HG03139 (cell line): ENCODE data around the gene HOOK2.
A peak's percentile ranks its signal among the peaks of the same experiment; 100 is the strongest.
"Not testable (repeated sequence)": the region's sequence is repeated elsewhere in the genome, so short reads cannot be mapped to it uniquely, and the experiment has no call there.

Experiments
- ATAC-seq: cut with Tn5 transposase; IDR thresholded peaks from one replicate; pipeline ENCODE4 v1.9.1; 2021; ENCODE audit not compliant: unreplicated experiment

HOOK2 gene

GRCh38 chr19:12756150-12756883, 19.0 kb downstream of the HOOK2 start:
- no peak for ATAC-seq

GRCh38 chr19:12754465-12755196, 20.7 kb downstream of the HOOK2 start:
- ATAC-seq = no peak

DNA sequence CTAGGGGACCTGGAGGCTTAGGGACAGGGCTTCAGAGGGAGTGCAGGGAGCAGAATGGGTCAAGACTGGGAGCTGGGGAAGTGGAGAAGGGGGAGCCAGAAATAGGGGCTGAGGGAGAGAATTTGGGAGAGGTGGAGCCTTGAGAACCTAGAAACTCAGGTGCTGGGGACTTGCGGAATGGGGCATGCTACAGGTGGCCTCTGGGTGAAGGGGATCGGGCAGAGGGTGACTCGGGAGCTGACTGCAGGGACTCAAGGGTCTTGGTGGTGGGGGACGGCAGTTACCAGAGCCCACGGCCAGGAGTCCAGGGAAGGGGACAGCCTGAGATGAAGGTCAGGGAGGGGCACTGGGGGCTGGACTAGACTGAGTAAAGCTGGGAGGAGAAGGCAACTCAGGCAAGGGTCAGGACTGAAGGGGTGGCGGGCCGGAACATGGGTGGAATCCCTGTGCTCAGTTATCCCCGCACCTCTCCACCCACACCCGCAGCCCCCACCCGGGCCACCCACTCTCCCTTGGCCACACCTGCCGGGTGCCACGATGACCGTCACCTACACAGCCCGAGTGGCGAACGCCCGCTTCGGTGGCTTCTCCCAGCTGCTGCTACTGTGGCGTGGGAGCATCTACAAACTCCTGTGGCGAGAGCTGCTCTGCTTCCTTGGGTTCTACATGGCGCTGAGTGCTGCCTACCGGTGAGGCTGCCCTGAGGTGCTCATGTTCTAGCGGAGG, 23.1 kb downstream of the HOOK2 start:
- no peak for ATAC-seq

DNA sequence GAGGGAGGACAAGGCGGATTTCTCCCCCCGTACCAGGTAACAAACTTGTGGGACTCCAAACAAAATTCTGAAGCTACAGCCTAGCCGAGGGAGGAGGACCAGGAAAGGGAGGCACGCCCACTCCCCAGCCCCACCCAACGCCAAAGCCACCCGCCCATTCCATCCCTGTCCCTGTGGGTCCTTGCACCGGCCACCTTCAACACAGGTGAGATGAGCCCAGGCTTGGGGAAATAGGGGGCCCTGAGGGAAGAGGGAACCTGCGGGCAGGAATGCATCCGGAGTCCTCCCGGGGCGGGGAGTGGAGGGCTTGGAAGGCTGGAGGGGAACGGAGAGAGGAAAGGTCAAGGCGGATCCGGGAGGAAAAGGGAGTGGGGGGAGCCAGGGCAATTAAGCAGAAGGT, 23.7 kb downstream of the HOOK2 start, which contains the start of gene BEST2:
TSS of gene BEST2 (plus strand) at position 157 of the 400 bp plus-strand sequence. CDS start 802 bp downstream, outside the sequence.
- no peak for ATAC-seq

GRCh38 chr19:12750851-12751250, 24.5 kb downstream of the HOOK2 start:
- no peak for ATAC-seq

GRCh38 chr19:12749938-12750521, 25.3 kb downstream of the HOOK2 start:
- no peak for ATAC-seq

GRCh38 chr19:12748489-12748888, 26.9 kb downstream of the HOOK2 start:
- no peak for ATAC-seq

DNA sequence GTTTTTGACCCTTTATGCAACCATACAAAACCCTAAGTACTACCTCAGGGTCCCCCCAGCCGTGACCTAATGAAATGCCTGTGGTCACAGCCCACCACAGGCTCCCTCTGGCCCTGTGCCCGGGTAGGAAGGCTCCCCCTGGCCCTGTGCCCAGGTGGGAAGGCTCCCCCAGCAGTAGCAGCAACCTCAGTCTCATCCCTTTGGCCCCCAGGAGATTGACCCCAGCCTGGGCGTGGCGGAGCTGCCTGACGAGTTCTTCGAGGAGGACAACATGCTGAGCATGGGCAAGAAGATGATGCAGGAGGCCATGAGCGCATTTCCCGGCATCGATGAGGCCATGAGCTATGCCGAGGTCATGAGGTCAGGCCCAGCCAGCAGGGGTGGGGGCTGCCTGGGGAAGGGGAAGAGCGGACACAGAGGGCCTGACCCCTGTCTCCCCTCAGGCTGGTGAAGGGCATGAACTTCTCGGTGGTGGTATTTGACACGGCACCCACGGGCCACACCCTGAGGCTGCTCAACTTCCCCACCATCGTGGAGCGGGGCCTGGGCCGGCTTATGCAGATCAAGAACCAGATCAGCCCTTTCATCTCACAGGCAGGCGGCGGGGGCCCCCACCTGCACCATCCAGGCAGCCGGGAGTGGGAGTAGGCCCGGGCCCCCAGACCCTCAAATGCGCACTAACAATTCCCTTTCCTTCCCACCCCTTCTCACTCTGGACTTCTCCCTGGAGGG, 30.0 kb downstream of the HOOK2 start:
- ATAC-seq = no peak

DNA sequence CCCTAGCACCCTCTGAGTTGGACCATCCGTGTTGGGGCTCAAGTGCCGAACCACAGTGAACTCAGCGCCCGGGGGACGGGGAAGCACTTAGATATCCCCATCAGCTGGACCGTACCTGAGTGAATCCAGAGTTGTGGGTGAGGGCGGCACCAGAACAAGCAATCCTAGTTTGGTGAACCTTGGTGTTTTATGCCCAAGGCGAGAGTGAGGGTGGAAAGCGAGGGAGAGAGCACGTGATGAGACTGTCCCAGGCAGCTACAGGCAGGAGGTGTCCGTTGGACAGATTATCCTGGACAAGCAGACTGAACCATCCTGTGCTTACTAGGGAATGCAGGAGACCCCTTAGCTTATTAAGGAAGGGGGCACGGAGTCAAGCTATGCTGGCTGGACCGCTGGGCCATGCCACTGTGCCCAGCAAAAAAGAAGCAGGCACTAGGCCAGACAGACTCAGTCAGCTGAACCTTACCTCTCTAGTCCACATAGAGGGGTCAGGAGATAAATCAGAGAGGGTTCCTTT, 37.5 kb downstream of the HOOK2 start:
- ATAC-seq = no peak

DNA sequence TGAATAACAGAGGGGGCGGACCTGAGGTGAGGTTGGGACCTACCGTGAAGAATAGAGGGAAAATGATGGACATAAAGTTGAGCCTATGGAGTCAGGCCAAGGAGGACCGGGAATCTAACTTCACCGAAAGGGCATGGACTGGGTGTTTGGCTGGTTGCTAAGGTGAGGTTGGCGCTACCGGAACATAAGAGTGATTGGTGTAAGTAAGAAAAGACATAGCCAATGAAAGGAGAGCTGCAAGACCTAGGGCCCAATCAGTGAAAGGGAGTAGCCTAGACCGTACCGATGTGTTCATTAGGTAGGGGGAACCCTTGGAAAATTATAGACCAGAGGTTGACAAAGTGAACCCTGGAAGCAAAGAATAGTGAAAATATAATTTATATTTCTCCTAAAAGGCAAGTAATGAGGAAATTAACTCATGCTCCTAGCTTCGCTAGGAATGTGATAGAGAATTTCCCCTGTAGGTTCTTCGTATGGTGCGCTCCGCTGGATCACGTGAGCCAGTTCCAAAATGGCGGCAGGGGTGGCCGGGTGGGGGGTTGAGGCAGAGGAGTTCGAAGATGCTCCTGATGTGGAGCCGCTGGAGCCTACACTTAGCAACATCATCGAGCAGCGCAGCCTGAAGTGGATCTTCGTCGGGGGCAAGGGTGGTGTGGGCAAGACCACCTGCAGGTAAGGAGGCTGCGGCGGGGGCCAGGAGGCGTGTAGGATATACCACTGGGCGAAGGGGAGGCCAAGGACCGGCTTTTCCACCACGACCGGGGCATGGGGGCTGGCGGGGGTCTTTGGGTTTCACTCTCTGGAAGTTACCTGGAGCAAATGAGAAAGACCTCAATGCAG, 38.1 kb downstream of the HOOK2 start, which contains the start of gene GET3:
TSS of gene GET3 (plus strand) at position 503 of the 840 bp plus-strand sequence. CDS start at position 512, 9 bp downstream.
- ATAC-seq = peak; percentile 63

DNA sequence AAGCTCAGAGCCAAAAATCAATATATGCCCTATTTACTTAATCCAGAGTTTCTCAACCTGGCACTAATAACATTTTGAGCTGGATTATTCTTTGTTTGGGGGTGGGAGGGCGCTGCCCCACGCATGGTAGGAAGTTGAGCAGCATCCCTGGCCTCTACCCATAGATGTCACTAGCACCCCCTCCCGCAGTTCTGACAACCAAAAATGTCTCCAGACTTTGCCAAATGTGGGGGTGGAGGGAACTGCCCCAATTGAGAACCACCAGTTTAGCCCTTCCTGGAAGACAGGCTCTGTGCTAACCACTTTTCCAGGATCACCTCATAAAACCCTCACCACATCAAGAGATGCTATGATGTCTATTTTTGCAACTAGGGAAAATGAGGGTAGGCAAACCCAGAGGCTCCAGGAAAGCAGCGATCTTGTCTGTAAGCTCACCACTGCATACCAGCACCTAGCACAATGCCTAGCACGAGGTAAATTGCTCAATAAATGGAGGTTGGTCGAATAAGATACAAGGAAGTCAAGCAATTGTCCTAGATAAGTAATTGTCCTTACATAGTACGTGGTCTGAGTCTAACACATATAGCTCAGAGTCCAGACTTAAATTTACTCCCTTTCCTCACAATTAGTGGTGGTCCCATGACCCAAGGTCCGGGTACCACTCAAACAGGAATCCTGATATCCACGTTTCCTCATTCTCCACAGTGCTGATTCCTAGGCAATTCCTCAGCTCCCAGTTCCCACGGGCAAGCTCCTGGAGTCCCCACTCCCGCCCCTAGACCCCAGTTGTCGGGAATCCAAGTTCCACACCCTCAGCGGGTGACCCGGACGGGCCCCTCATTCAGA, 41.8 kb downstream of the HOOK2 start:
- ATAC-seq = no peak

DNA sequence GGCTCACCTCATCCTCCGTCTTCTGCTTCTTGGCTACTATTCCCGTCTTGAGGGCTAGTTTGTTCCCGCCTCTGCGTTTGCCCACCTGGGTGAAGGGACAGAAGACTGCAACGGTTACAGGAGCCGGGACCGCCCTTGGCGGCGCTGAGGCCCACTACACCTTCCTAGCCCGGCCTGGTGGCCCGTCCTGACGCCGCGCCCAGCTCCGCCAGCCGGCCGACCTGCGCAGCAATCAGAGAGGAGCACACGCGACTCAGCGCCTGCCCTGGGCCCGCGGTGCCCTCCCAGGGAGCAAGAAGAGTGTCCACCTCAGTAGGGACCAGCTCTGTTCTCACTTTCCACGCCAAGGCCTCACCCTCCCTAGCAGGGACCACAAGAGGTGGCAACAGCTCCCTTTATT, 44.0 kb downstream of the HOOK2 start:
- no peak for ATAC-seq

- ATAC-seq = no peak
Measured at GRCh38 chr19:12730064-12730463, 45.3 kb downstream of the HOOK2 start.

GRCh38 chr19:12727745-12728433, 47.5 kb downstream of the HOOK2 start:
- ATAC-seq = no peak

GRCh38 chr19:12726988-12727316, 48.4 kb downstream of the HOOK2 start:
- ATAC-seq = no peak

- not testable (repeated sequence) for ATAC-seq
Measured at GRCh38 chr19:12725612-12726011, 49.7 kb downstream of the HOOK2 start.

DNA sequence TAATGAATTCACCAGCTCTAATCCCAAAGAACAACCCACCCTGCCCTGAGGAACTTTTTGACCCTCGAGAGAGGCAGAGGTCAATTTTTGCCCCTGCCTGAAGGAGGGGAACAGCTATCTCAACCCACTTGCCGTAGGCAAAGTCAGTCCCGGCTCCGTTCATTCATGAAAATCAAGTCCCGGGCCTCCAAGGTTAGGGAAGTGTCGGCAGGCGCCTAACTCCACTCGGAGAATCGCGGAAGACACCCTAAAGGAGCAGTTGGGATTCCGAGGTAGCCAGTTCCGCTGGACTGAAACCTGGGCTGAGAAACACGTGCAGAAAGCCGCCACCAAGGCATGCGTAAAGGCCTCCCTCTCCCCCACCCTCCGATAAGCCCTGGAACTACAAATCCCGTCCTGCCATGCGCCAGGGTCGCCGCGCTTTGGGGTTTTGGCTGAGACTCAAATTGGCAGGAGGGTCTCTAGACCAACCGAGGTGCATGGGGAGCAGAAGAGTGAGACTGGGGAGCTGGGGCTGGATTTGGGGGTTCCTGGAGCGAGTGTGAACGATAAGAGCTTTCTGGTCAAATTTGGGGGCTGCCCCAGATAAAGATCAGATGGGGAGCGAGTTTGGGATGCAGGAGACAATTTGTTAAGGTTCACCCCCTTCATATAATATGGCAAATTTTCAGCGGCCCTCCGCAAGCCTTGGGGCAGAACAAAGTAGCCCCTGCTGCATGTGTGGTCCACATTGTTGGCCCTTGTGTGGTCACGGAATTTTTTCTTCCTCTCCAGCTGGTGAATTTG, 51.5 kb downstream of the HOOK2 start, which contains the start of gene TNPO2:
TSS of gene TNPO2 (minus strand) at position 292 of the 786 bp plus-strand sequence. CDS start 2,955 bp downstream, outside the sequence.
- no peak for ATAC-seq
